ENCODE data around the gene WASF2. TPM values are rescaled to one million over a fixed set of nuclear protein-coding genes. Genes with fewer than 3 reads are reported as not detected.

The WASF2 gene
- total RNA-seq, 1 experiment from 2014 or later, result 104 TPM

GRCh38 chr1:27518808-27519207 is 28.8 kb upstream of the WASF2 start (continued):
- TF ChIP-seq, protein P1, sequence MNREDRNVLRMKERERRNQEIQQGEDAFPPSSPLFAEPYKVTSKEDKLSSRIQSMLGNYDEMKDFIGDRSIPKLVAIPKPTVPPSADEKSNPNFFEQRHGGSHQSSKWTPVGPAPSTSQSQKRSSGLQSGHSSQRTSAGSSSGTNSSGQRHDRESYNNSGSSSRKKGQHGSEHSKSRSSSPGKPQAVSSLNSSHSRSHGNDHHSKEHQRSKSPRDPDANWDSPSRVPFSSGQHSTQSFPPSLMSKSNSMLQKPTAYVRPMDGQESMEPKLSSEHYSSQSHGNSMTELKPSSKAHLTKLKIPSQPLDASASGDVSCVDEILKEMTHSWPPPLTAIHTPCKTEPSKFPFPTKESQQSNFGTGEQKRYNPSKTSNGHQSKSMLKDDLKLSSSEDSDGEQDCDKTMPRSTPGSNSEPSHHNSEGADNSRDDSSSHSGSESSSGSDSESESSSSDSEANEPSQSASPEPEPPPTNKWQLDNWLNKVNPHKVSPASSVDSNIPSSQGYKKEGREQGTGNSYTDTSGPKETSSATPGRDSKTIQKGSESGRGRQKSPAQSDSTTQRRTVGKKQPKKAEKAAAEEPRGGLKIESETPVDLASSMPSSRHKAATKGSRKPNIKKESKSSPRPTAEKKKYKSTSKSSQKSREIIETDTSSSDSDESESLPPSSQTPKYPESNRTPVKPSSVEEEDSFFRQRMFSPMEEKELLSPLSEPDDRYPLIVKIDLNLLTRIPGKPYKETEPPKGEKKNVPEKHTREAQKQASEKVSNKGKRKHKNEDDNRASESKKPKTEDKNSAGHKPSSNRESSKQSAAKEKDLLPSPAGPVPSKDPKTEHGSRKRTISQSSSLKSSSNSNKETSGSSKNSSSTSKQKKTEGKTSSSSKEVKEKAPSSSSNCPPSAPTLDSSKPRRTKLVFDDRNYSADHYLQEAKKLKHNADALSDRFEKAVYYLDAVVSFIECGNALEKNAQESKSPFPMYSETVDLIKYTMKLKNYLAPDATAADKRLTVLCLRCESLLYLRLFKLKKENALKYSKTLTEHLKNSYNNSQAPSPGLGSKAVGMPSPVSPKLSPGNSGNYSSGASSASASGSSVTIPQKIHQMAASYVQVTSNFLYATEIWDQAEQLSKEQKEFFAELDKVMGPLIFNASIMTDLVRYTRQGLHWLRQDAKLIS (CRISPR knock-in tag; IDR thresholded peaks at IDR 0.05; ENCODE audit: borderline replicate concordance), result no peak
- TF ChIP-seq, protein P2, sequence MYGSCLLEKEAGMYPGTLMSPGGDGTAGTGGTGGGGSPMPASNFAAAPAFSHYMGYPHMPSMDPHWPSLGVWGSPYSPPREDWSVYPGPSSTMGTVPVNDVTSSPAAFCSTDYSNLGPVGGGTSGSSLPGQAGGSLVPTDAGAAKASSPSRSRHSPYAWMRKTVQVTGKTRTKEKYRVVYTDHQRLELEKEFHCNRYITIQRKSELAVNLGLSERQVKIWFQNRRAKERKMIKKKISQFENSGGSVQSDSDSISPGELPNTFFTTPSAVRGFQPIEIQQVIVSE (CRISPR knock-in tag; IDR thresholded peaks at IDR 0.05; ENCODE audit: borderline replicate concordance), result no peak
- no peak for TF ChIP-seq ATF1 (CRISPR knock-in tag; IDR thresholded peaks at IDR 0.05)
- TF ChIP-seq E2F4 (CRISPR knock-in tag; IDR thresholded peaks at IDR 0.05; ENCODE audit: borderline replicate concordance, low read depth), result no peak
- no peak for TF ChIP-seq ZNF138 (CRISPR knock-in tag; conservative IDR thresholded peaks at IDR 0.05)
- TF ChIP-seq ZNF671 (CRISPR knock-in tag; IDR thresholded peaks at IDR 0.05), result no peak

- no peaks in the 10 kb centered on the region for H3K27me3 Mint-ChIP-seq (ENCODE audit: low read depth)
- no peaks in the 10 kb centered on the region for H3K9me3 Mint-ChIP-seq
- CTCF ChIA-PET, result interaction anchor here (0.8 to 2.5 kb wide), 6 partner anchors 15 to 89 kb away, joined by 3 to 9 read pairs (median 4); no protein-coding TSS in a partner anchor
- POLR2A ChIA-PET, result no interaction called here
- H3K36me3 Mint-ChIP-seq, result no peaks in the 10 kb centered on the region
- peaks cover 47% of the 10 kb centered on the region for H3K4me1 Mint-ChIP-seq
- 0 out of 2 replicates have a peak overlapping the region, but pooled peaks have one; percentile 10 for H3K27ac Mint-ChIP-seq
- no peak for DNase-seq (ENCODE audit: low spot score)
- no peak overlapping the region for H3K4me3 Mint-ChIP-seq
- 0 out of 2 replicates have a peak, but pooled peaks have one; percentile 21 for ATAC-seq
- no peak for TF ChIP-seq ZSCAN18 (CRISPR knock-in tag; IDR thresholded peaks at IDR 0.05)
- TF ChIP-seq ZBTB21 (CRISPR knock-in tag; IDR thresholded peaks at IDR 0.05; ENCODE audit: borderline replicate concordance), result no peak
- TF ChIP-seq, protein P2 (CRISPR knock-in tag; IDR thresholded peaks at IDR 0.05; ENCODE audit: borderline replicate concordance), result no peak
- 0 out of 2 replicates have a peak, but pooled peaks have one; percentile 41 for TF ChIP-seq FOXP4 (CRISPR knock-in tag; IDR thresholded peaks at IDR 0.05)
- no peak for TF ChIP-seq ZNF263 (CRISPR knock-in tag; IDR thresholded peaks at IDR 0.05; ENCODE audit: low read depth)
- TF ChIP-seq PRRX2 (CRISPR knock-in tag; IDR thresholded peaks at IDR 0.05), result no peak
- no peak for TF ChIP-seq NFYB (CRISPR knock-in tag; conservative IDR thresholded peaks at IDR 0.05; ENCODE audit: low read depth)
- TF ChIP-seq, protein P1 (CRISPR knock-in tag; IDR thresholded peaks at IDR 0.05; ENCODE audit: borderline replicate concordance), result no peak
- no peak for TF ChIP-seq NFATC4 (CRISPR knock-in tag; IDR thresholded peaks at IDR 0.05)
- 0 out of 2 replicates have a peak, but pooled peaks have one; percentile 23 for TF ChIP-seq GABPB1 (CRISPR knock-in tag; IDR thresholded peaks at IDR 0.05)
- no peak for TF ChIP-seq EMX1 (CRISPR knock-in tag; IDR thresholded peaks at IDR 0.05)
Measured at GRCh38 chr1:27517907-27518718, 28.1 kb upstream of the WASF2 start.

Measured in WTC11 (cell line).